Neutrophil (primary cell): ENCODE results near the gene TMEM74B.

Experiments
- H3K27ac ChIP-seq: fragments of 200-600 bp; sonication (generic); 2 replicates; pipeline ENCODE4 v1.5.1; 2016; ENCODE audit warnings: mild to moderate bottlenecking, moderate library complexity
- H3K27me3 ChIP-seq: fragments of 200-600 bp; sonication (generic); 2 replicates; pipeline ENCODE4 v1.6.0; 2016; ENCODE audit warnings: mild to moderate bottlenecking
- H3K36me3 ChIP-seq: fragments of 200-600 bp; sonication (generic); 2 replicates; pipeline ENCODE4 v1.5.1; 2017
- H3K4me1 ChIP-seq, 2 experiments: fragments of 200-600 bp in 1 of 2; sonication (generic) in 1 of 2; 1 replicate in 1 of 2; 2 replicates in 1 of 2; pipeline versions ENCODE4 v1.5.1 to v1.6.1; 2013 to 2016; ENCODE audit warnings: low read depth in 1 of 2, low read length in 1 of 2, mild to moderate bottlenecking in 1 of 2, moderate library complexity in 1 of 2; ENCODE audit not compliant: control insufficient read depth in 1 of 2, insufficient read depth in 1 of 2
- H3K4me3 ChIP-seq, 2 experiments: fragments of 200-600 bp in 1 of 2; sonication (generic) in 1 of 2; 1 replicate in 1 of 2; 2 replicates in 1 of 2; pipeline ENCODE4 v1.5.1; 2013 to 2016; ENCODE audit warnings: low read depth in 1 of 2, low read length in 1 of 2, mild to moderate bottlenecking in 1 of 2, moderate library complexity in 1 of 2
- H3K9me3 ChIP-seq: fragments of 200-600 bp; sonication (generic); 2 replicates; pipeline ENCODE4 v1.5.1; 2016
- TF ChIP-seq, protein P1 (sequence below): fragments of 200-600 bp; sonication (generic); IDR thresholded peaks from 2 replicates; pipeline ENCODE4 v1.5.1; 2016; ENCODE audit warnings: antibody characterized with exemption

The TMEM74B gene

DNA sequence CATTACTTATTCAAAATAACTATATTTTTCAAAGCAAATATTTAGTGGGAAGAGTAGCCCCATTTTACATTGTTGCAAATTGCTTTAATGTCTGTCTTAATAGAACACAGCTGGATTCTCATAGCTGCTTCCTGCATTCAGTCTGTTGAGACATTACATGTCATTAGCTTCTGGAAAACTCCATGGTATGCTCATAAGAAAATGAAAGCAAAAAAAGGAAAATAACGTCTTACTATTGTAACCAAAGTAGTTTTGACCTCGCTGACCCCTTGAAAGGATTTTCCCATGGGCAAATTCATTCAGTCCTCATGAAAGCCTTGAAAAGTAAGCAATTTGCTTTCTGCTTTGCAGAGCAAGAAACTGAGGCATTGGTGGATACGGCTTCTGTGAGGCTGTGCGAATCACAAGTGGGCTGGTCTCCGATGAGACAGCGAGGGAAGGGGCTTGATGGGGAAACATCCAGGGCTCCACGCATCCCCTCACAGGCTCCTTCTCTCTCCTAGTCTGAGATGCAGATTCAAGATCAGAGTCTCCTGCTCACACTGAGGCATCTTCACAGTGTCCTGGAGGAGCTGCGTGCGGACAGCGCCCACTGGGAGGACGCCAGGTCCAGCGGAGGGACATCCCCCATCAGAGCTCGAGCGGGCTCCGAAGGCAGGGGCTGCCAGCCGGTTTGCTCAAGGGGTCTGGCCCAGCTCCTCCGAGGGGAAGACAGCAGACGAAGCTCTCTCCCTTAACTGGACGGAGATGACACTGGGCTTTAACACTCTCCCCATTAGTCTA, 21.8 kb upstream of the TMEM74B start:
- H3K36me3 ChIP-seq = no peaks in the 10 kb centered on the region
- H3K4me3 ChIP-seq = no peak overlapping the region
- H3K4me1 ChIP-seq = no peaks in the 10 kb centered on the region
- H3K27ac ChIP-seq = no peak overlapping the region
- TF ChIP-seq, protein P1, sequence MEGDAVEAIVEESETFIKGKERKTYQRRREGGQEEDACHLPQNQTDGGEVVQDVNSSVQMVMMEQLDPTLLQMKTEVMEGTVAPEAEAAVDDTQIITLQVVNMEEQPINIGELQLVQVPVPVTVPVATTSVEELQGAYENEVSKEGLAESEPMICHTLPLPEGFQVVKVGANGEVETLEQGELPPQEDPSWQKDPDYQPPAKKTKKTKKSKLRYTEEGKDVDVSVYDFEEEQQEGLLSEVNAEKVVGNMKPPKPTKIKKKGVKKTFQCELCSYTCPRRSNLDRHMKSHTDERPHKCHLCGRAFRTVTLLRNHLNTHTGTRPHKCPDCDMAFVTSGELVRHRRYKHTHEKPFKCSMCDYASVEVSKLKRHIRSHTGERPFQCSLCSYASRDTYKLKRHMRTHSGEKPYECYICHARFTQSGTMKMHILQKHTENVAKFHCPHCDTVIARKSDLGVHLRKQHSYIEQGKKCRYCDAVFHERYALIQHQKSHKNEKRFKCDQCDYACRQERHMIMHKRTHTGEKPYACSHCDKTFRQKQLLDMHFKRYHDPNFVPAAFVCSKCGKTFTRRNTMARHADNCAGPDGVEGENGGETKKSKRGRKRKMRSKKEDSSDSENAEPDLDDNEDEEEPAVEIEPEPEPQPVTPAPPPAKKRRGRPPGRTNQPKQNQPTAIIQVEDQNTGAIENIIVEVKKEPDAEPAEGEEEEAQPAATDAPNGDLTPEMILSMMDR = no peak
- H3K9me3 ChIP-seq = no peaks in the 10 kb centered on the region
- peaks cover 35% of the 10 kb centered on the region for H3K27me3 ChIP-seq

DNA sequence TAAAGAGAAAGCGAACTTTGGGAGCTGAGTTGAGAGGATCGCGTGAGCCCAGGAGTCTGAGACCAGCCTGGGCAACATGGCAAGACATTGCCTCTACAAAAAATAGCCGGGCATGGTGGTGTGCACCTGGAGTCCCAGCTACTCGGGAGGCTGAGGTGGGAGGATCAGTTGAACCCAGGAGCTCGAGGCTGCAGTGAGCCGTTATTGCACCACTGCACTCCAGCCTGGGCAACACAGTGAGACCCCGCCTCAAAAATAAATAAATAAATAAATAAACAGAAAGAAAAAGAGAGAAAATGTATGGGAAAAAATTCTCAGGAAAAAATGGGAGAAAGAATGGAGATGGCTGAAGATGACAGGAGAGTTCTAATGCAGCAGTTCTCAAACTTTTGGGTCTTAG, 21.0 kb upstream of the TMEM74B start:
- H3K9me3 ChIP-seq = no peaks in the 10 kb centered on the region
- no peaks in the 10 kb centered on the region for H3K4me1 ChIP-seq
- H3K27me3 ChIP-seq = peaks cover 29% of the 10 kb centered on the region
- H3K36me3 ChIP-seq = no peaks in the 10 kb centered on the region
- H3K27ac ChIP-seq = no peak overlapping the region
- TF ChIP-seq, protein P1 = no peak
- H3K4me3 ChIP-seq = no peak overlapping the region

DNA sequence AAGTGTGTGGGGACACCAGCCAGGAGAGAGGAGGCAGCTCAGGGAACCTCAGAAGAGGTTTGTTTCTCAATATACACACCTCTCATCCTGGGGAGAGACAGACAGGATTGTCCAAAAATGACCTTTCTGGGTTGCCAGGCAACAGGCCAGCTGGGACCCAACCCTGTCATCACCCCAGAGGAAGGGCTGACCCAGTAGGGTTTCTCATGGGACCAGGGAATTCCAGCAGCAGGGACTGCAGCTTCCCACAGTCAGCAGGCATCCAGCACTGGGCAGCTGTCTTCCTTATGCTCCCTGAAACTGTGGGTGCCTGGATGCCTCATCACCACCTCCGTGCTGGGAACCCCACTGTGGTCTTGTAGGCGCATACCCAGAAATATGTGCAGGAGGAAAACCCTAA, 19.8 kb upstream of the TMEM74B start:
- no peaks in the 10 kb centered on the region for H3K9me3 ChIP-seq
- peaks cover 17% of the 10 kb centered on the region for H3K27me3 ChIP-seq
- no peak overlapping the region for H3K27ac ChIP-seq
- TF ChIP-seq, protein P1 = no peak
- no peak overlapping the region for H3K4me3 ChIP-seq
- no peaks in the 10 kb centered on the region for H3K36me3 ChIP-seq
- H3K4me1 ChIP-seq = no peaks in the 10 kb centered on the region

DNA sequence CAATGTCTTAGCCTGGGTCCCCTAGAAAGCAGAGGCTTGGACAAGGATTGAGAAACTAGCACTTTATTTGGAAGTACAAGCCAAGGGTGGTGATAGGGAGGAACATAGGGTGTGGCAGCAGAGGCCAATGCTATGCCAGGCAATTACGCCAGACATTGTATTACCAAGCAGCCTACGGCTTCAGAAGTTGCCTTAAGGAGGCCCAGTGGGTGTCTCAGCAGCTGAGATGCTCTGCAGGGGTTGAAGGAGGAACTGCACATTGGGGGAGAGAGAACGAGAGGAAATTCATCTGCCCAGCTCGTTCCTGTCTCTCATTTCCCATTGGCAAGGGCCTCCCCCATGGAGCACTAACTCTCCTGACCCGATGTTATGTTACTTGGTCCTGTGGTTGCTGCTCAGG, 19.3 kb upstream of the TMEM74B start:
- TF ChIP-seq, protein P1 = no peak
- no peaks in the 10 kb centered on the region for H3K9me3 ChIP-seq

DNA sequence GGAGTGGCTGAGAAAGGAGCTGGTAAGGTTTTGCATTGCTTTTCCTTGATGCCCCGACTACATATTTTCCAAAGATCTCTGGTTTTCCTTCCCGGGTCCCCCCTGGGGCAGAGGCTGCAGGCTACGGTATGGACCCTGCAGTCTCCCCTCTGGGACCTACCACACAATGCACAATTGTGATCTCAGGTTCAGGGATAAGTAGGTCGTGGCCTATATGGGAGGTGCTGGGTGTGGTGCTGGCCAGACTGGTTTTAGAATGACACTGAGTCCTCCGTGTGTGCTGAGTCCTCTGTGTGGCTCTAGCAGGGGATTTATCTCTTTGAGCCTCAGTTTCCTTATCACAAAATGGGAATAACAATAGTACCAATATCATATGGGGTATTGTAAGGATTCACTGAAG, 18.8 kb upstream of the TMEM74B start:
- no peak overlapping the region for H3K27ac ChIP-seq
- no peaks in the 10 kb centered on the region for H3K36me3 ChIP-seq
- H3K4me3 ChIP-seq = no peak overlapping the region
- TF ChIP-seq, protein P1 = no peak
- H3K27me3 ChIP-seq = peaks cover 15% of the 10 kb centered on the region
- H3K9me3 ChIP-seq = no peaks in the 10 kb centered on the region
- H3K4me1 ChIP-seq = no peaks in the 10 kb centered on the region

More for the DNA sequence above, 19.3 kb upstream of the TMEM74B start:
- Histone ChIP-seq H3K36me3 (no peaks in the 10 kb centered on the region), H3K4me3 (no peak overlapping the region), H3K27me3 (peaks cover 14% of the 10 kb centered on the region), H3K4me1 (no peaks in the 10 kb centered on the region), H3K27ac (no peak overlapping the region)
